T-helper 1 cell treated with Interleukin-12 subunit alpha and Interleukin-12 subunit beta and Interleukin-4 antibody, amounts not matched to agents 30 ng/mL and 1 ng/mL, for 36 hours (primary cell): ENCODE results near the gene RPTN. TPM values are rescaled to one million over a fixed set of nuclear protein-coding genes. Genes with fewer than 3 reads are reported as not detected.

Source experiments
- intact Hi-C: fragments of 100-400 bp; cut with micrococcal nuclease; formaldehyde crosslinking; loops from one replicate; pipeline ENCODE4 v1.15.1; 2024
- total RNA-seq: library from RNA; stranded (reverse); gene quantifications from 2 replicates; pipeline ENCODE4 v1.2.3, GENCODE V29; 2022

The RPTN gene
- total RNA-seq, 1 donor from 2014 or later = not detected

- intact Hi-C loops = no loop called here
Observed at GRCh38 chr1:152112101-152112884, 46.7 kb downstream of the RPTN start.

GRCh38 chr1:152111515-152111968 lies 47.5 kb downstream of the RPTN start:
- intact Hi-C loops = loop anchor here (2.0 kb wide), 1 partner anchor 77 kb away; no protein-coding TSS in a partner anchor

GRCh38 chr1:152110860-152111514 lies 48.0 kb downstream of the RPTN start:
- intact Hi-C loops = loop anchor here (2.0 kb wide), 1 partner anchor 78 kb away; no protein-coding TSS in a partner anchor

DNA sequence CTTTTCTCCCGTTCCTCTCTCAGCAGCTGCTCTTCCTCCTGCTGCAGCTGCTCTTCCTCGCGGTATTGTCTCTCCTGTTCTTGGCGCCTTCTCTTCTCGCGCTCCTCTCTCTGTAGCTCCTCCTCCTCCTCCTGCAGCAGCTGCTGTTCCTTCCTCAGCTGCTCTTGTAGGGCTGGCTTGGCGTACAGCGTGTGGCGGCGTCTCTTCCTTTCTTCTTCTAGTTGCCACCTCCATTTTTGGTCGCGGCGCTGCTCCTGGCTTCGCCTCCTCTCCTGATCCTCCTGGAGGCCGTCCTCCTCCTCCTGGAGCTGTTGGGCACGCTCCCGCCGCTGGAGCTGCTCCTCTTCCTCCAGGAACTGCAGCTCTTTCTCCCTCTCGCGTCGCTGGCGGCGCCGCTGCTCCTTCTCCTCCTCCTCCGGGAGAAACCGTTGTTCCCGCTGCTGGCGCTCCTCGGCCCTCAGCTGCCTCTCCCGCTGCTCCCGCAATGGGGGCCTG lies 48.6 kb downstream of the RPTN start:
- intact Hi-C loops = loop anchor here (2.0 kb wide), 1 partner anchor 78 kb away; no protein-coding TSS in a partner anchor

DNA sequence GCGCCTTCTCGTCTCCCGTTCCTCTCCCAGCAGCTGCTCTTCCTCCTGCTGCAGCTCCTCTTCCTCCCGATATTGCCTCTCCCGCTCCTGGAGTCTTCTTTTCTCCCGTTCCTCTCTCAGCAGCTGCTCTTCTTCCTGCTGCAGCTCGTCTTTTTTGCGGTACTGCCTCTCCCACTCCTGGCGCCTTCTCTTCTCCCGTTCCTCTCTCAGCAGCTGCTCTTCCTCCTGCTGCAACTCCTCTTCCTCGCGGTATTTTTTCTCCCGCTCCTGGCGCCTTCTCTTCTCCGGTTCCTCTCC lies 49.1 kb downstream of the RPTN start:
- intact Hi-C loops = loop anchor here (2.0 kb wide), 1 partner anchor 79 kb away; no protein-coding TSS in a partner anchor

DNA sequence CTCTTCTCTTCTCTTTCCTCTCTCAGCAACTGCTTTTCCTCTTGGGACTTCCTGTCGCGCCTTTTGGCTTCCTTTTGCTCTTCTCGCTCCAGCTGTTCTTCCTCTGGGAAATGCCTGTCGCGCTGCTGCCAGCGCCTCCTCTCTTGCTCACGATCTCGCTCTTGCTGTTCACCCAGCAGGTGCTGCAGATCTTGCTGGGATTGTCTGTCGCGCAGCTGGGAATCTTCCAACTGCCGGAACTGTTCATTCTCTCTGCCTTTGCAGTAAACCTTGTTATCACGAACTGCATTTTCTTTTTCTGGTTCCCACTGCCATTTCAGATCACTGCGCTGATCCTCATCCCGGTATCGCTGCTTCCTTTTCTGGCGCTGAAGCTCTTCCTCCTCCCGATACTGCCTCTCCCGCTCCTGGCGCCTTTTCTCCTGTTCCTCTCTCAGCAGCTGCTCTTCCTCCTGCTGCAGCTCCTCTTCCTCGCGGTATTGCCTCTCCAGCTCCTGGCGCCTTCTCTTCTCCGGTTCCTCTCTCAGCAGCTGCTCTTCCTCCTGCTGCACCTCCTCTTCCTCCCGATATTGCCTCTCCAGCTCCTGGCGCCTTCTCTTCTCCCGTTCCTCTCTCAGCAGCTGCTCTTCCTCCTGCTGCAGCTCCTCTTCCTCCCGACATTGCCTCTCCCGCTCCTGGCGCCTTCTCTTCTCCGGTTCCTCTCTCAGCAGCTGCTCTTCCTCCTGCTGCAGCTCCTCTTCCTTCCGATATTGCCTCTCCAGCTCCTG lies 49.6 kb downstream of the RPTN start:
- intact Hi-C loops = no loop called here

DNA sequence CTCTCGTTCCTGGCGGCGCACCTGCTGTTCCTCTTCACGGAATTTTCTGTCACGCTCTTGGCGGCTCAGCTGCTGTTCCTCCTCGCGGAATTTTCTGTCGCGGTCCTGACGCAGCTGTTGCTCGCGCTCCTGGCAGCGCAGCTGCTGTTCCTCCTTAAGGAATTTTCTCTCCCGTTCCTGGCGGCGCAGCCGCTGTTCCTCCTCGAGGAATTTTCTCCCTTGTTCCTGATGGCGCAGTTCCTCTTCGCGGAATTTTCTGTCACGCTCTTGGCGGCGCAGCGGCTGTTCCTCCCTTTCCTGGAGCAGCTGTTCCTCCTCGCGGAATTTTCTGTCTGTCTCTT lies 50.2 kb downstream of the RPTN start:
- intact Hi-C loops = no loop called here

DNA sequence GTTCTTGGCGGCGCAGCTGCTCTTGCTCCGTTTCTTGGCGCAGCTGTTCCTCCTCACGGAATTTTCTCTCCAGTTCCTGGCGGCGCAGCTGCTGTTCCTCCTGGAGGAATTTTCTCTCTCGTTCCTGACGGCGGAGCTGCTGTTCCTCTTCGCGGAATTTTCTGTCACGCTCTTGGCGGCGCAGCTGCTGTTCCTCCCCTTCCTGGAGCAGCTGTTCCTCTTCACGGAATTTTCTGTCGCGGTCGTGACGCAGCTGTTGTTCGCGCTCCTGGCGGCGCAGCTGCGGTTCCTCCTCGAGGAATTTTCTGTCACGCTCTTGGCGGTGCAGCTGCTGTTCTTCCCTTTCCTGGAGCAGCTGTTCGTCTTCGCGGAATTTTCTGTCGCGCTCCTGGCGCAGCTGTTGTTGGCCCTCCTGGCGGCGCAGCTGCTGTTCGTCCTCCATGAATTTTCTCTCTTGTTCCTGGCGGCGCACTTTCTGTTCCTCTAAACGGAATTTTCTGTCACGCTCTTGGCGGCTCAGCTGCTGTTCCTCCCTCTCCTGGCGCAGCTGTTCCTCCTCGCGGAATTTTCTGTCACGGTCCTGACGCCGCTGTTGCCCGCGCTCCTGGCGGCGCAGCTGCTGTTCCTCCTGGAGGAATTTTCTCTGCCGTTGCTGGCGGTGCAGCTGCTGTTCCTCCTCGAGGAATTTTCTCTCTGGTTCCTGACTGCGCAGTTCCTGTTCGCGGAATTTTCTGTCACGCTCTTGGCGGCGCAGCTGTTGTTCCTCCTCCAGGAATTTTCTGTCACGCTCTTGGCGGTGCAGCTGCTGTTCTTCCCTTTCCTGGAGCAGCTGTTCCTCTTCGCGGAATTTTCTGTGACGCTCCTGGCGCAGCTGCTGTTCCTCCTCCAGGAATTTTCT lies 50.8 kb downstream of the RPTN start:
- intact Hi-C loops = no loop called here

DNA sequence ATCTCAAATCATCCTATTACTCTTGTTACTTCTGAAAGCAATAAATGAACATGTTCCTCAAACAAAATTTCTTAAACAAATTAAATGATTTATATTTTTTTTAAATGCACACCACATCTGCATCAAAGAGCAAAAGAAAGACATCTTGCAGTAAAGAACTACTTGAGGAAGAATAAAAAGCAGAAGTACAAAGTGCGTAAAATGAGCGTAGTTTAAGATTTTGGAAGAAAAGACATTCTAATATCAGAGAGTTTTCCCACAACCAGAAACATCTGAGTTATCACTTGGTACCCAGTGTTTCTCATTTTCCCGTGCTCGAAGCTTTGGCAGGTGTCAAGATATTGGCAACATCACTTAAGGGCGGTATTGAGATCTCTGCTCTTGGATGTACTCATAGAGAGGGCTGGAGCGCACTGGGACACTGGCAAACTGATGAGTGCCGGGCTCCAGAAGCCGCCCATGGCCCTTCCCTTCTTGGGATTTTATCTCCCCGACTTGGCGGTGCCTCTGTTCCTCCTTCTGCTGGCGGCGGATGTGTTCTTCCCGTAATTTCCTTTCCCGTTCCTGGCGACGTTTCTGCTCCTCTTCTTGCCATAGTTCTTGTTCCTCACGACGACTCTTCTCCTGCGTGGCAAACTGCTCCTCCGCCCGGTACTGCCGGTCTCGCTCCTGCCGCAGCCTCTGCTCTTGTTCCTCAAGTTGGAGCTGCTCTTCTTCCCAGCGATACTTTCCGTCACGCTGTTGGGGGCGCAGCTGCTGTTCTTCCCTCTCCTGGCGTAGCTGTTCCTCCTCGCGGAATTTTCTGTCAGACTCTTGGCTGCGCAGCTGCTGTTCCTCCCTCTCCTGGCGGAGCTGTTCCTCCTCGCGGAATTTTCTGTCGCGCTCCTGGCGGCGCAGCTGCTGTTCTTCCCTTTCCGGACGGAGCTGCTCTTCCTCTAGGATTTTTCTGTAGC lies 51.7 kb downstream of the RPTN start:
- intact Hi-C loops = no loop called here

DNA sequence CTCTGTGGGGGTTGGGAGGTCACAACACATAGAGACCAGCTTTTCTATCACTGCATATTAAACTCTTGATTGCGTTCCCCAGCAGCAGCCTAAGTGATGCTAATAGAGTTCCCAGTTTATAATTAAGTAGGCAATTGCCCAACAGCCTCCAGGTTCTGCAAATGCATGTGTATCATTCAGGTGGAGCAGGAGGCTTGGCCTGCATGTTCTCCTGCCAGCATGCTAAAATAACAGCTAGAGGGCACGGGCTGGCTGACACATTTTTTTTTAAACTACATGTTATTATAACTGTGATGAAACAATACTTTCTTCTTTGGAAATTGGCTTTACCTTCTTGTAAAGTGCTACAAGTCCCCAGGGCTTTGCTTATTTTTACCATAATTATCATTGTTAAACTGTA lies 54.2 kb downstream of the RPTN start:
- intact Hi-C loops = no loop called here

Other genes starting within 250 kb of the RPTN start
- gene THEM4, start 249.7 kb downstream of the RPTN start, total RNA-seq = 31.9 and 34.6 TPM in 2 replicates
- gene S100A10, start 165.4 kb downstream of the RPTN start, total RNA-seq = 263 and 272 TPM in 2 replicates
- 450 TPM in 2 replicates for gene S100A11, start 122.2 kb downstream of the RPTN start, total RNA-seq
- not detected in 2 replicates for gene TCHHL1, start 70.2 kb downstream of the RPTN start, total RNA-seq
- gene TCHH, start 43.8 kb downstream of the RPTN start, total RNA-seq = 0.07 TPM in 1 of 2 replicates, not detected in the other
- gene HRNR, start 65.0 kb upstream of the RPTN start, total RNA-seq = not detected in 2 replicates
- gene FLG, start 166.0 kb upstream of the RPTN start, total RNA-seq = not detected in 2 replicates
- gene FLG2, start 200.8 kb upstream of the RPTN start, total RNA-seq = not detected in 2 replicates